Femur (tissue), 1 donor: ENCODE measurements around the gene RBM17.
"Not testable (repeated sequence)": the region's sequence is repeated elsewhere in the genome, so short reads cannot be mapped to it uniquely, and the experiment has no call there.

Source experiments
- DNase-seq: peaks from one replicate; pipeline ENCODE4 v3.0.0-alpha.2; 2017

RBM17 gene

DNA sequence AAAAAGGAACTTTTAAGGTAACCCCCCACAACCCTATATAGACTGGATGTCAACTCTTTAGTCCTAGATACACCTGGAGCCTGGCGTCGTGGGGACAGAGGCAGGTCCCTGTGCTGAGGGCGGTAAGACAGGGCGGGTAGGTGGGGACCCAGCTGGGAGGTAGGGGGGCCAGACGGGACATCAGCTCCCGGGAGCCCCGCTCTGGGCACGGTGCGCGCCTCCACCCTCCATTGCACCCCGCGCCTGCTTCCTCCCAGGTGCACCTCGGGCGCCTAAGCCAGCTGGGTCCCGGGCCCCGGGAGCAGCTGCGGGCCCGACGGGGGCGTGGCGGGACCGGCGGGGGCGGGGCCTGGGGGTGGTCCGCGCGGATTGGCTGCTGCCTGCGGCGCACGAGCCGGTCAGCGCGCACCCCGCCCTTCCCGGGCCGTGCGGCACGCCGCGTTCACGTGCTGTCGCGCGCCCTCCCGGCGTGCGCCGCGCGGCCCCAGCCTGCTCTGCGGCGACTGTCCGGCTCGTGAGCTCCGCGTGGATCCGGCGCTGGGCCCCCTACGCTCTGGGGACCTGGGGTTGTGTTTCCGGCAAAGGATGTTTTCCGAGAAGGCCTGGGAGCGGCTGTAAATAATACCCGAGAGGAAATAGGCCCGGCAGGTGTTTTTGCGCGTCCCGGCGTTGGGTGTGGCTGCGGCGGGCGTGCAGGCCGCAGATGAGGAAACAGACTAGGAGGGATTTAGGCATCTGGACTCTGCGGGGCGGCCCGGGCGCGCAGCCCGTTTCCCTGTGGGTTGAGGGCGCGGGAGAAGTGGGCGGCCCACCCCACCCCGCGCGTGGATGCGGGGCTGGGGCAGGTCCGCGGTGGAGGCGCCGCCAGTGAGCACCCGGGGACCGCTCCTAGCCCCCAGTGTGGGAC lies 74.8 kb downstream of the RBM17 start:
- DNase-seq = peak; percentile 94

GRCh38 chr10:6164271-6165095 lies 75.6 kb downstream of the RBM17 start:
- DNase-seq = no peak

DNA sequence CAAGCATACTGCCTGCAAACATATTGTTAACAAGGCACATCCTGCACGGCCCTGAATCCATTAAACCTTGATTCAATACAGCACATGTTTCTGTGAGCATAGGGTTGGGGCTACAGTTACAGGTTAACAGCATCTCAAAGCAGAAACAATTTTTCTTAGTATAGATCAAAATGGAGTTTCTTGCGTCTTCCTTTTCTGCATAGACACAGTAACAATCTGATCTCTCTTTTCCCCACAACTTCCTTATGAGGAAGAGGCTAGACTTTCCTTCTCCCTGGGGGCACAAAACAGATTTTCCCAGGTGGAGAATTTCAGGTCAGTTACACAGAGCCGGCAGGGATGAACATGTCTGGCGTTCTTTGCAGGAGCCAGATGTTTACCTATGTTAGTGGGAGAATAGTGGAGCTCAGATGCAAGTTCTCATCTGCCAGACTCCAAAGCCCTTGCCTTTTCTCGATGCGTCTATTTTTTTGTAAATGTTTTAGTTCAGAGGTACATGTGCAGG lies 76.4 kb downstream of the RBM17 start:
- no peak for DNase-seq

GRCh38 chr10:6165933-6166332 lies 77.1 kb downstream of the RBM17 start:
- not testable (repeated sequence) for DNase-seq
